Measurements from ENCODE around the gene EPPIN.

DNA sequence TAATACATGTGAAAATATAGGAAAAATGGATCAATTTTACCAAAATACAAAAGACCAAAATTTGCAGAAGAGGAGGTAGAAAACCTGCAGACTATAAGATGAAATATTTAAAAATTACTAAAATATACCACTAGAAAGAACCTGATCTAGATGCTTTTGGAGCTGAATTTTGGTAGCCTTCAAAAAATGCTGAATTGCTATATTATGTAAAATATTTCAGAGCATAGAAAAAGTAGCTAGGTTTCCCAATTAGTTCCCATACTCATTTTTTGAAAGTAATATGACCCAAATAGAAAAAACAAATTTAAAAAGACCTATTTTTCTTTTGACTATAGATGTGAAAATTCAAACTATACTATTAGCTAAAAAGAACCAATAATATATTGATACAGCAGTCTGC lies 3.6 kb upstream of the EPPIN start:
- TF ChIP-seq CTCF (optimal IDR thresholded peaks at IDR 0.05 in 1 of 3, IDR thresholded peaks at IDR 0.05 in 1 of 3, conservative IDR thresholded peaks at IDR 0.05 in 1 of 3; ENCODE audit: extremely low read depth in 1 of 3, insufficient read depth in 2 of 3, low read length in 3 of 3) (no peak), EZH2 (IDR thresholded peaks at IDR 0.05; ENCODE audit: low read length) (no peak)
